HuH-7 (cell line): ENCODE data around the gene ACP2.

ENCODE experiments used
- DNase-seq: peaks from one replicate; pipeline ENCODE4 v3.0.0; 2011; ENCODE audit warnings: low spot score

ACP2 gene

GRCh38 chr11:47248664-47249377 is at the start of gene ACP2:
TSS of gene ACP2 (minus strand) at chr11:47248814. CDS start at chr11:47248789, 25 bp downstream.
- DNase-seq = peak; percentile 80

GRCh38 chr11:47296045-47296444 is 47.4 kb upstream of the ACP2 start:
- DNase-seq = no peak

GRCh38 chr11:47295385-47295784 is 46.8 kb upstream of the ACP2 start:
- no peak for DNase-seq

GRCh38 chr11:47289856-47290255 is 41.2 kb upstream of the ACP2 start:
- DNase-seq = no peak

- no peak for DNase-seq
These were observed 39.5 kb upstream of the ACP2 start for GRCh38 chr11:47288066-47288465.

GRCh38 chr11:47285969-47286770 is 37.6 kb upstream of the ACP2 start:
- DNase-seq = no peak

- no peak for DNase-seq
These were observed 35.5 kb upstream of the ACP2 start for GRCh38 chr11:47284151-47284550.

GRCh38 chr11:47282462-47282861 is 33.8 kb upstream of the ACP2 start:
- no peak for DNase-seq

GRCh38 chr11:47280860-47281259 is 32.2 kb upstream of the ACP2 start:
- DNase-seq = no peak

GRCh38 chr11:47280099-47280498 is 31.5 kb upstream of the ACP2 start:
- DNase-seq = no peak

GRCh38 chr11:47278769-47279168 is 30.2 kb upstream of the ACP2 start:
- DNase-seq = no peak

GRCh38 chr11:47278058-47278457 is 29.4 kb upstream of the ACP2 start:
- DNase-seq = no peak

- no peak for DNase-seq
These were observed 28.3 kb upstream of the ACP2 start for GRCh38 chr11:47276923-47277322.

- no peak for DNase-seq
These were observed 26.1 kb upstream of the ACP2 start for GRCh38 chr11:47274495-47275235.

- no peak for DNase-seq
These were observed 24.1 kb upstream of the ACP2 start for GRCh38 chr11:47272706-47273105.

- DNase-seq = no peak
These were observed 23.5 kb upstream of the ACP2 start for GRCh38 chr11:47271961-47272661.

- no peak for DNase-seq
These were observed 22.7 kb upstream of the ACP2 start for GRCh38 chr11:47271328-47271727.

GRCh38 chr11:47270331-47271271 is 22.0 kb upstream of the ACP2 start:
- peak; percentile 41 for DNase-seq

GRCh38 chr11:47269829-47270305 is 21.3 kb upstream of the ACP2 start, which contains the start of gene MADD:
TSS of gene MADD (plus strand) at chr11:47270133.
- peak; percentile 88 for DNase-seq

- peak; percentile 86 for DNase-seq
These were observed 20.6 kb upstream of the ACP2 start for GRCh38 chr11:47269002-47269828.
